NCI-H2171 treated with DMSO at 0.1 percent for 48 hours (cell line): Measurements from ENCODE around the gene ZFHX3.

Experiments
- DNase-seq: peaks from one replicate; lab custom pipeline; 2025; lab: John Stamatoyannopoulos, UW

Gene ZFHX3

DNA sequence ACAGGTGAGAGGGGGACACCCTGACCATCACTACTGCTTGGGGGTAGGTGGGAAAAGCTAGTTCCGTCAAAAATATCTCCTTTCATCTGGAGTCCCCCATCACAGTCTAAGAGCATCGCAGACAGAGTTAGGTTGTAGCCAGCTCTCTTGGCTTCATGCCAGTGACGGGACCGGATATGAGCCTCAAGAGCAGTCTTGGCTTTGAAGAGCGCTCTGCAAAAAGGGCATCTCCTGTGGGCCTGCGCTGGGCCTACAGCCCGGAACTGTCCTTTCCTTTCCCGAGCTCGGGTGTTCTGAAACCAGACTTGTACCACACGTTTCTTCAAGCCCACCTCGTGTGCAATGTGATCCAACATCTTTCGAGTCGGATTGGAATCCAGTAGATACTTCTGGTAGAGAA, 253.6 kb downstream of the ZFHX3 start:
- DNase-seq = no peak

- DNase-seq = no peak
Observed at GRCh38 chr16:72793716-72794115, 254.2 kb downstream of the ZFHX3 start.

DNA sequence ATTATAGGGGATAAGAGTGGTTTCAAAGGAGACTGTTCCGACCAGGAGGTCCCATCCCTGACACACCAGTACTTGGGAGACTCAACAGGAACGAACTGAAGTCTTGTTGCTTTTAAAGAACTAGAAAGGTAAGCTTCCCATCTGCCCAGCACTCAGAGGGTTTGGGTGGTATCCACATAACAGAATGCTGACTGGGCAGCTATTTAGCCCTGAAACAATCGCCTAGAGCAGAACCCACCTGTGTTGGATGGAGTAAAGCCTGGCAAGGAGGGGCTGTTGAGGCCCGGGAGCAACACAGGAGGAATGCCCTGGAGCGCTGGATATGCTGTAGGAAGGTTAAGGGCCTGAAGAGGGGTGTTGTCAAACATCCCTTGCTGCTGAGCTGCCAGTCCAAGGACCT, 254.9 kb downstream of the ZFHX3 start:
- no peak for DNase-seq

- DNase-seq = no peak
Observed at GRCh38 chr16:72791786-72792185, 256.1 kb downstream of the ZFHX3 start.

DNA sequence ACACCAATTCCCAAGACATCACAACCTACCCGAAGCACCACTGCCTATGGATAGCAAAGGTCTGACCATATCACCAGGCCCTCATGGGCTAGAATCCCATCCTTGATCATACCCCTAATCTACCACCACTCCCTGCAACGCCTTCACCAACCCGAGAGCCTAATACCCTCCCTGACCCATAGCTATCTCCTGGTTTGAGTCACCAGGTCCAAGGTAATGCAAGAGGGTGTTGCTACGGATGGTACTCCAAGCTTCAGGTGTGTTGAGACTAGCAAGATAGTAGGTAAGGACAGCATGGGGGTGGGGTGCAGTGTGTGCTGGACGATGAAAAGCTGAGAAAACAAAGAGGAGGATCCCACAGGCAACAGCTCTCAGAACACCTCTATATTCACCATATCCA, 258.0 kb downstream of the ZFHX3 start:
- DNase-seq = no peak

DNA sequence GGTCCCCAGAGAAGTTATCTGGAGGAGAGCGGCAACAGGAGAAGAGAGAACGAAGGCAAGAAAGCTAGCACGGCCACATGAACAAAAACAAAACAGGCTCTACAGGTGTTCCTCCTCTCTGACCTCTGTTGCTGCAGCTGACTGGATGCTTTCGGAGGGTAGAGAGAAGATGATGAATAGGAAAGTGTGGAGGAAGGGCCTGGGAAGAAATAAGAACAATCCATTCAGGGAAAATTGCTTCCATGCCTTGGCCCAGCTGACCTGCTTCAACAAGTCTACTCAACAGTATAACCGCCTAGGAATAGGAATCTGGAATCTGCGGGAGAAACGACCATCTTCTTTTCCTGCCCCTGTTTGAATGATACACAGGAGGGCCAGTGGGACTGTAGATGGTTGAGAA, 258.5 kb downstream of the ZFHX3 start:
- DNase-seq = no peak

DNA sequence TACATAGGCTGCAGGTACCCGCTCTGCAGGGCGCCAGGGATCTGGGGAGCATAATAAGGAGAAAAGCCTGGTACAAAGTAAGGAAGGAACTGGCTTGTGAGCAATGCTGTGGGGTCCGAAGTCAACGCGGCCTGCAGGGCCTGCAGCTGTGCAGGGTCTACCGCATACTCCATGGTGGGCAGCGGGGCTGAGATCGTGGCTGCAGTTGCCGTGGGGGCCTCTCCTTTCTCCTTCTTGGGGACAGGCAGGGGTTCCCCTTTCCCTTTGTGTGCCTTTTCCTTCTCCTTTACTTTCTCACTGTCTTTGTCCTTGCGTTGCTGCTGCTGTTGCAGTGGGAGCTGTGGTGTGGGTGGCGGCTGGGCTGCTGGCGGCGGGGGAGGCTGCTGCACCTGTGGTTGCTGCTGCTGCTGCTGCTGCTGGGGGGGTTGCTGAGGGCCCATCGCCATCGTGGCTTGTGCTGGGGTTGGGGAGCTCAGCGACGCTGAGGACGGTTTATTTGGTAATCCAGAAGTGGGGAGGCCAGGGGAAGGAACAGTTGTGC, 259.6 kb downstream of the ZFHX3 start:
- DNase-seq = no peak

GRCh38 chr16:72787514-72788268, 260.2 kb downstream of the ZFHX3 start:
- no peak for DNase-seq

GRCh38 chr16:72787130-72787513, 260.8 kb downstream of the ZFHX3 start:
- DNase-seq = no peak

DNA sequence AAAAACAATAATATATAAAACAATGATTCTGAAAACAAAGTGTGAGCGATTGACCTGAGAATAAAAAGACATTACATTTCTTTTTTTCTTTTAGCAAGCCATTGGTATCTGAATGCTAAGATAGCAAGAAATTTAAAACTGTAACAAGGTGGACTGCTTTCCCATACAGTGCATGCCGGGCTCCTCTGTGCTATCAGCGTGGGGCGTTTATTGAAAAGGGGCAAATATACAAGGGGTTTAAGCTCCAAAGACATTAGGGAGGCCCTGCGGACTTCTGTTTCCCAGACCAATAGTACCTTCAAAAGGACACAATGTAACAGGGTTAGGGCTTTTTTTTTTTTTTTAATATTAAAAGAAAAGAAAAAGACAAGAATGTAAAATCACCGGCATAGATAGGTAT, 261.3 kb downstream of the ZFHX3 start:
- DNase-seq = no peak

DNA sequence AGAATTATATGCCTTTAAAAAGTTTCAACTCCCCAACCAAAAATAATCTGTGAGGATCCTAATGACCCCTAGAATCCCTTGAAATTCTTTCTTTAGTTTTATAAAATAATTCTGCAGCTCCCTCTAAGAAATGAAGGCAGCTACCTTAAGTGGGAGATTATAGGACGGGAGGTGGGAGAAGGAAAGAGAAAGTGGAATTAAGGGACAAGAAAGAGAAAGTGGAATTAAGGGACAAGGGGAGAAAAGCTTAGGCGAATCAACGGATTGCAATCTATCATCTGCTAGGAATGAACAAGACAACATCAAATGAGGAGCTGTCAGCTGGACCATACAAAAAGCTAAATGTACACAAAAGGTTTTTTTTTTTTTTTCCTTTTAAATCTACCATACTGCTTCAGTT, 262.0 kb downstream of the ZFHX3 start:
- DNase-seq = no peak

DNA sequence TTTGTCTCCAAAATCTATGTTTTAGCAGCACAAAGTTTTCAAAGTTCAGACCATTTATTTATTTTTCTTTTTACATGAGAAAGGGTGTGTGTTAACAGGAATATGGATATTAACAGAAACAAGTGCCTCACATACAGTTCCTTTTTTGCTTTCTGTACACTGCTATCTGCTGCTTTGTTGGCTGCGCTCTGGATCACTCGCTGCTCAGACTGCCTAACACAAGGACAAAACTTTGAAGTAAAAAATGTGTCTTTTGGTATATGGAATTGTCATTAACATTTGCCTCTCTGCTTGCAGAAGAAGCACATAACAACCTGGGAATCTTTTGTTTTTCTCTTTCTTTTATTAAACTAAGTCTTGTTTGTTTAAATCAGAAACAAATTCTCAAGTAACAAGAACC, 262.8 kb downstream of the ZFHX3 start:
- DNase-seq = no peak

DNA sequence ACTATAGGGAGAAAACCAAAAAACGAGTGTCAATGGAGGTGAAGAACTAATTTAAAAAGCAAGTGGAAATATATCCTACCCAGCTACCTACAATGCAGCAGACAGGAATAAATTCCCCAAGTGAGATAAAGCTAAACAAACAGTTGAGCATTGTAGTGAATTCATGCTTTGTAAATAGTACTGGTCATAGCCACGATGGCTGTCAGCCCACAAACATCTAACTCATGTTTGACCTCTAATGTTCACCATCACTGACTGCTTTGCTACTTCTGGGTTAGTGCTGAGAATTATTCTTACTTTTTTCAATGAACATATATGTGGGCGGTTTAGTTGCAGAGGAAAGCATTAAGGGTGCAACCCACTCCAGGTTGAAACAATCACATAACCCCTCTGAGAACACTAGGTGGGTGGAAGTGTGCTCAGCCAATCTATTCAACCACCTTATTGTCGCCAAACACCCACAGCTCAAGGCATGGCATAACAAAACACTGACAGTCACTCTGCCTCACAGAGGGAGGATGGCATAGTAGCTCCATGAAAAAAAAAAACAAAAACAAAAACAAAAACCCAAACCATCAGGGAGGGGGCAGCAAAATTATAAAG, 264.1 kb downstream of the ZFHX3 start:
- DNase-seq = no peak

- DNase-seq = no peak
Observed at GRCh38 chr16:72769876-72770275, 278.1 kb downstream of the ZFHX3 start.

- no peak for DNase-seq
Observed at GRCh38 chr16:72768591-72768990, 279.3 kb downstream of the ZFHX3 start.

DNA sequence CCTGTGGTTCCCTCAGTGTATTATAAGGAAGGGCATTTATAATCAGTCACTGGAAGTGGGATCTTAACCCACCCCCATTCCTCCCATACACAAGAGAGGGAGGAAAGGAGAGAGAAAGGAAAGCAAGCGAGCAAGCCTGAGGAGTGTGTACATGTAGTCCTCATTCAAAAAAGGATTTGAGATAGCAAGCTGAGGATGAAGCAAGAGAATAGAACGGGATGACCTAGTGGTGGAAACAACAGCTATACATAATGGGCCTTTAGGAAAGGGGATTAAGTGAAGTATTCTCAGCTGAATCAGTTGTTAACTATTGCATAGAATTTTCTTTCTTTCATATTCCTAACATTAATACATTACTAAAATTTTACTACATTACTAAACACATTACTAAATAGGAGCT, 281.4 kb downstream of the ZFHX3 start:
- no peak for DNase-seq

DNA sequence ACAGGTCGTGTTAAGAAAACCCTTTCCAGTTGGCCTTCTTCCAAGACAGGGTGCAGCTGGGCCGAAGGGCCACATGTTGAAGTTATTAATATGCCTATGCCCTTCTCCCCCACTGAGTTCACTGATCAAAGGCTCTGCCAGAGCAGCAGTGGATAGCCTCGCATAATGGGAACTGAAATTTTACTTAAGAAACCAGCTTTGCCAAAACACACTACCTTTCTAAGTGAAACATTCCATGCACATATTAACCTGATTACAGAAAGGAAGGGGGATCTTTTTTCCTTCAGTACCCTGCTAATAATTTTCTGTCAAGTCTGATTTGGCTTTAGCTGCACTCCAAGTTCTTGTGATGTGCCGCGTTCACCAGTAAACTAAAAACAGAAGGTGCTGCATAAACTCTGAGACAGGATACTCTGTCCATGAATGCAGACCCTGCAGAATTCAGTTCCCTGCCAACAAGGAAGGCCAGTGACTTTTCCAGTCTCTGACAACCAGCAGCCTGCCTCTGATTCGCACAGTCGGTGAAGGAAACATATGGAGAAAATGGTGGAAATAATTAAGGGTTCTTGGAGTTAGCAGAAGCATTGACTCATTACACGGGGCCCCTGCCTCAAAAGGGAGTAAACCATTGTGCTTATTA, 283.8 kb downstream of the ZFHX3 start:
- peak; percentile 38 for DNase-seq

DNA sequence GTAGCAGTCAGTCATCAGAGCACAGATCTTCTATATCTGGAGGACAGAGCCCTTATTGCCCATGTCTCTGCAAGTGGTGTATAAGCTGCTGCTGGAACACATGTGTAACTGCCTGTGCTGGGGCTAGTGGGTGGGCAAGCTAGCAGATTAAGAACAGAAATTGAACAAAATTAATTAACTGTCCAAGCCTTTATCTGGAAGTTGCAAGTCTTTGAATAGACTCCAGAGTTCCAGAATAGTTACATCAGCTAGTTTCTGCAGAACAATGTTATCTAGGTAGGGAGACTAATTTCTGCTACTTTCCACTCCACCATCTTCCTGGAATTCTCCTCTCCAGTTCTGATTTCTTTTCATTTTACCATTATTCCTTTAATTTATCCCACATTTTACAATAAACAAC, 287.3 kb downstream of the ZFHX3 start:
- DNase-seq = no peak

- no peak for DNase-seq
Observed at GRCh38 chr16:72753881-72754280, 294.0 kb downstream of the ZFHX3 start.

DNA sequence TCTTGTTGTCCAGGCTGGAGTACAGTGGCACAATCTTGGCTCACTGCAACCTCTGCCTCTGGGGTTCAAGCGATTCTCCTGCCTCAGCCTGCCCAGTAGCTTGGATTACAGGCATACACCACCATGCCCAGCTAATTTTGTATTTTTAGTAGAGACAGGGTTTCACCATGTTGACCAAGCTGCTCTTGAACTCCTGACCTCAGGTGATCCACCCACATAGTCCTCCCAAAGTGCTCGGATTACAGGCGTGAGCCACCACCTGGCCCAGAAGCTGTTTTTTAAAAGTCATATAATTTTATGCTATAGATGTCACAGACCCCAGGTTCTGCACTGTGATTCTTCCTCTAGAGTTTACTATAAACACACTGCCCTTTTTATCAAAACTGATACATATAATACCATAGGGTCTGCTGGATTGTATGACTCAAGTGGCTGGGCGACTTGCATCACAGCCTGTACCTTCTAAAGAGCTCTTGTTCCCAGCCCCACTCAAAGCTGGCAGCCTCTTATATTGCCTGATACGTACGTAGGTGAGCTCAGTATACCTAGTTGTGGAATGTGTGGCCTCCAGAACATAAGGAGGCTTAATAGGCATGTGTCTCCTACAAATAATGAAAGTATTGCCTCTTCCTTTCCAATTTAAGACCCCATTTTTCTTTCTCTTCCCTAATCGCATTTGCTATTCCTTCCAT, 295.8 kb downstream of the ZFHX3 start:
- DNase-seq = peak; percentile 2

DNA sequence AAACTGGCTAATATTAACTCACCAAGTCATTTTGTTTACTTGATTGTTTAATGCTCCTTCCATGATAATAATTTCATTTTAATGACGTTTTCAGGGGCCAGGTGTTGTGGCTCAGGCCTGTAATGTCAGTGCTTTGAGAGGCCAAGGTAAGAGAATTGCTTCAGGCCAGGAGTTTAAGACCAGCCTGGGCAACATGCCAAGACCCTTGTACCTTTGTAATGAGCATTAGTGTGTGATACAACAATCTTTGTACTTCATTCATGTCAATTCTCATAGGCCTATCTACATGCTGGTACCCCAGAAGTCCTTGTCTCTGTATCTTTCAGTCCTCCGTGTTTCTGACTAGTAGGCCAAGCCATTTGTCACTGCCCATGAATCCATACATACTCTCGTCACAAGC, 296.9 kb downstream of the ZFHX3 start:
- DNase-seq = no peak

- DNase-seq = no peak
Observed at GRCh38 chr16:72749091-72749490, 298.8 kb downstream of the ZFHX3 start.
